Testis (tissue), 2 donors: ENCODE measurements around the gene KRT2.

ENCODE experiments used
- POLR2A ChIP-seq: fragments of 450-650 bp; IDR thresholded peaks from one replicate; pipeline ENCODE4 v1.6.1; 2017; ENCODE audit warnings: antibody characterized with exemption, mild to moderate bottlenecking, moderate library complexity
- TF ChIP-seq, protein P1 (sequence below), 3 experiments: fragments of 450-650 bp in 2 of 3; fragments of 200-600 bp in 1 of 3; sonication (generic) in 1 of 3; IDR thresholded peaks; one replicate each; pipeline ENCODE4 v1.5.1; 2016 to 2019; ENCODE audit warnings: antibody characterized with exemption in 3 of 3, mild to moderate bottlenecking in 2 of 3, moderate library complexity in 1 of 3

DNA sequence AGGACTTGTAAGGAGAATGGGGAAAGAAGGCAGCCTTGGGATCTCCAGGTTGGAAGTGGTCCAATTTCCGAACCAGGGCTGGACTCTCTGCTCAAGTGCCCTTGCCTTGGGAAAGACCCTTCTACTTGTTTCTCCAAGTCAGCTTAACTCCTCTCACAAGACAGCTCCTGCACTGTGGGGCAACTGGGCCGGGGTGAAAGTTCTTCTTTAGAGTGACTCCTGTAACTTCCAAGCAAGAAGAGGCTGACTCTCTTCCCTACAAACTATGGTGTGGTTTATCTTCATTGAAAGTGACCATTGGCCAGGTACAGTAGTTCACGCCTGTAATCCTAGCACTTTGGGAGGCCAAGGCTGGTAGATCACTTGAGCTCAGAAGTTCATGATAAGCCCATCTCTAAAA lies 14.5 kb upstream of the KRT2 start:
- TF ChIP-seq, protein P1, sequence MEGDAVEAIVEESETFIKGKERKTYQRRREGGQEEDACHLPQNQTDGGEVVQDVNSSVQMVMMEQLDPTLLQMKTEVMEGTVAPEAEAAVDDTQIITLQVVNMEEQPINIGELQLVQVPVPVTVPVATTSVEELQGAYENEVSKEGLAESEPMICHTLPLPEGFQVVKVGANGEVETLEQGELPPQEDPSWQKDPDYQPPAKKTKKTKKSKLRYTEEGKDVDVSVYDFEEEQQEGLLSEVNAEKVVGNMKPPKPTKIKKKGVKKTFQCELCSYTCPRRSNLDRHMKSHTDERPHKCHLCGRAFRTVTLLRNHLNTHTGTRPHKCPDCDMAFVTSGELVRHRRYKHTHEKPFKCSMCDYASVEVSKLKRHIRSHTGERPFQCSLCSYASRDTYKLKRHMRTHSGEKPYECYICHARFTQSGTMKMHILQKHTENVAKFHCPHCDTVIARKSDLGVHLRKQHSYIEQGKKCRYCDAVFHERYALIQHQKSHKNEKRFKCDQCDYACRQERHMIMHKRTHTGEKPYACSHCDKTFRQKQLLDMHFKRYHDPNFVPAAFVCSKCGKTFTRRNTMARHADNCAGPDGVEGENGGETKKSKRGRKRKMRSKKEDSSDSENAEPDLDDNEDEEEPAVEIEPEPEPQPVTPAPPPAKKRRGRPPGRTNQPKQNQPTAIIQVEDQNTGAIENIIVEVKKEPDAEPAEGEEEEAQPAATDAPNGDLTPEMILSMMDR (IDR thresholded peaks at IDR 0.05) = no peak
- TF ChIP-seq POLR2A = no peak
